Fibroblast of skin of back (primary cell): ENCODE results near the gene ZNF577. TPM values are rescaled to one million over a fixed set of nuclear protein-coding genes. Genes with fewer than 3 reads are reported as not detected.
A peak's percentile ranks its signal among the peaks of the same experiment; 100 is the strongest.
"Not testable (repeated sequence)": the region's sequence is repeated elsewhere in the genome, so short reads cannot be mapped to it uniquely, and the experiment has no call there.

Experiments
- DNase-seq: peaks from one replicate; pipeline ENCODE4 v3.0.0-alpha.2; 2013
- polyA plus RNA-seq, 2 experiments: library from polyadenylated mRNA; unstranded; fragments of 120-200 nt; gene quantifications; one replicate each; pipeline ENCODE4 v1.2.1, GENCODE V29; 2013; ENCODE audit not compliant: insufficient read length in 2 of 2

Gene ZNF577
- polyA plus RNA-seq (2013, experiment 1 of 2; ENCODE audit: insufficient read length), result 4.6 TPM
- 5.6 TPM for polyA plus RNA-seq (2013, experiment 2 of 2; ENCODE audit: insufficient read length)

GRCh38 chr19:51887522-51888498, at the start of gene ZNF577:
Gene ZNF577, minus strand, starts transcription at chr19:51887951. Its CDS starts 7,569 bp downstream, at chr19:51880382.
- peak; percentile 95 for DNase-seq

- no peak for DNase-seq
Observed at GRCh38 chr19:51931921-51932320, 44.2 kb upstream of the ZNF577 start.

GRCh38 chr19:51927859-51928258, 40.1 kb upstream of the ZNF577 start:
- no peak for DNase-seq

- peak; percentile 91 for DNase-seq
Observed at GRCh38 chr19:51926784-51927741, 39.3 kb upstream of the ZNF577 start, which contains the start of gene ZNF613. Gene ZNF613, plus strand, starts transcription at chr19:51927472. Its CDS starts 8,749 bp downstream, at chr19:51936221.

GRCh38 chr19:51926426-51926783, 38.7 kb upstream of the ZNF577 start:
- DNase-seq, result no peak

- no peak for DNase-seq
Observed at GRCh38 chr19:51921949-51922348, 34.2 kb upstream of the ZNF577 start.

GRCh38 chr19:51919606-51920005, 31.9 kb upstream of the ZNF577 start:
- no peak for DNase-seq

GRCh38 chr19:51916167-51916566, 28.4 kb upstream of the ZNF577 start:
- DNase-seq, result no peak

- DNase-seq, result no peak
Observed at GRCh38 chr19:51915324-51915867, 27.6 kb upstream of the ZNF577 start.

GRCh38 chr19:51907981-51908380, 20.2 kb upstream of the ZNF577 start:
- DNase-seq, result not testable (repeated sequence)

GRCh38 chr19:51906108-51906507, 18.4 kb upstream of the ZNF577 start:
- not testable (repeated sequence) for DNase-seq

GRCh38 chr19:51905639-51906038, 17.9 kb upstream of the ZNF577 start:
- not testable (repeated sequence) for DNase-seq

GRCh38 chr19:51905206-51905605, 17.5 kb upstream of the ZNF577 start:
- DNase-seq, result no peak

- peak; percentile 88 for DNase-seq
Observed at GRCh38 chr19:51904331-51905165, 16.8 kb upstream of the ZNF577 start, which contains the start of gene ZNF649. Gene ZNF649, minus strand, starts transcription at chr19:51905017. Its CDS starts 4,910 bp downstream, at chr19:51900107.

GRCh38 chr19:51903192-51903591, 15.4 kb upstream of the ZNF577 start:
- DNase-seq, result no peak

GRCh38 chr19:51901860-51902259, 14.1 kb upstream of the ZNF577 start:
- DNase-seq, result no peak

GRCh38 chr19:51891193-51891747, 3.5 kb upstream of the ZNF577 start:
- no peak for DNase-seq

GRCh38 chr19:51889934-51890333, 2.2 kb upstream of the ZNF577 start:
- no peak for DNase-seq

GRCh38 chr19:51884713-51885112, 3.0 kb downstream of the ZNF577 start:
- DNase-seq, result no peak

- DNase-seq, result no peak
Observed at GRCh38 chr19:51882518-51882917, 5.2 kb downstream of the ZNF577 start.

- DNase-seq, result no peak
Observed at GRCh38 chr19:51873097-51873496, 14.7 kb downstream of the ZNF577 start.
